DND-41 (cell line): Measurements from ENCODE around the gene DSCAM.

Source experiments
- EZH2 ChIP-seq: IDR thresholded peaks from 3 replicates; pipeline ENCODE4 v1.6.1; 2012; ENCODE audit warnings: borderline replicate concordance, low read depth, mild to moderate bottlenecking, moderate library complexity, low read length, inconsistent platforms; ENCODE audit not compliant: severe bottlenecking
- TF ChIP-seq, protein P1 (sequence below): IDR thresholded peaks from 2 replicates; pipeline ENCODE4 v1.5.1; 2012; ENCODE audit warnings: borderline replicate concordance, low read length, moderate library complexity, mild to moderate bottlenecking; ENCODE audit not compliant: poor library complexity, severe bottlenecking; ENCODE audit errors: extremely low read depth

DNA sequence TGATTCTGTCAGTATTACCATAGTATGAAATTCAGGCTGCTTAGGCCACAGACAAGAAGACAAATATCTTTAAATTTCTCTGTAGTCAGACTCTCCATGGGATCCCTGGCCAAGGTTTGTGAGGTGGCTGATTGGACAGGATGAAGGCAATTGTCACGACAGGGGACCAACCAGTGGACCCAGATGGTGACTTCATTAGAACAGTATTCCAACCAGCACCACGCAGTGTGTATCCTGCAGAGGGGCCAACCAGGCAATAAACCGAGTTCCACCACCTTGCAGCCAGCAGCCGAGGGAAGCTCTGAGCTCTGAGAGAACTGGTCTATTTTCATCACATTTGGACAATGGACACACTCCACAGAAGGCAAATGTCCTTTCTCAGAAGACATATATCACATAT lies 16.1 kb downstream of the DSCAM start:
- TF ChIP-seq, protein P1, sequence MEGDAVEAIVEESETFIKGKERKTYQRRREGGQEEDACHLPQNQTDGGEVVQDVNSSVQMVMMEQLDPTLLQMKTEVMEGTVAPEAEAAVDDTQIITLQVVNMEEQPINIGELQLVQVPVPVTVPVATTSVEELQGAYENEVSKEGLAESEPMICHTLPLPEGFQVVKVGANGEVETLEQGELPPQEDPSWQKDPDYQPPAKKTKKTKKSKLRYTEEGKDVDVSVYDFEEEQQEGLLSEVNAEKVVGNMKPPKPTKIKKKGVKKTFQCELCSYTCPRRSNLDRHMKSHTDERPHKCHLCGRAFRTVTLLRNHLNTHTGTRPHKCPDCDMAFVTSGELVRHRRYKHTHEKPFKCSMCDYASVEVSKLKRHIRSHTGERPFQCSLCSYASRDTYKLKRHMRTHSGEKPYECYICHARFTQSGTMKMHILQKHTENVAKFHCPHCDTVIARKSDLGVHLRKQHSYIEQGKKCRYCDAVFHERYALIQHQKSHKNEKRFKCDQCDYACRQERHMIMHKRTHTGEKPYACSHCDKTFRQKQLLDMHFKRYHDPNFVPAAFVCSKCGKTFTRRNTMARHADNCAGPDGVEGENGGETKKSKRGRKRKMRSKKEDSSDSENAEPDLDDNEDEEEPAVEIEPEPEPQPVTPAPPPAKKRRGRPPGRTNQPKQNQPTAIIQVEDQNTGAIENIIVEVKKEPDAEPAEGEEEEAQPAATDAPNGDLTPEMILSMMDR, result no peak
- TF ChIP-seq EZH2, result no peak
